HUES6 (cell line): ENCODE results near the gene PSME2.
A peak's percentile ranks its signal among the peaks of the same experiment; 100 is the strongest.

Experiments used
- H3K27ac ChIP-seq: 2 replicates; pipeline ENCODE4 v1.7.0; 2013; ENCODE audit warnings: low read depth, mild to moderate bottlenecking, low read length, inconsistent platforms
- H3K27me3 ChIP-seq: 2 replicates; pipeline ENCODE4 v1.6.1; 2013; ENCODE audit warnings: low read length; ENCODE audit not compliant: control insufficient read depth, insufficient read depth
- H3K36me3 ChIP-seq: 2 replicates; pipeline ENCODE4 v1.6.1; 2013; ENCODE audit warnings: low read length; ENCODE audit not compliant: control insufficient read depth, insufficient read depth
- H3K4me1 ChIP-seq: 2 replicates; pipeline ENCODE4 v1.6.1; 2013; ENCODE audit warnings: low read length; ENCODE audit not compliant: control insufficient read depth, insufficient read depth
- H3K4me3 ChIP-seq: 2 replicates; pipeline ENCODE4 v1.5.1; 2013; ENCODE audit warnings: low read depth, low read length
- H3K9ac ChIP-seq: one replicate; pipeline ENCODE4 v1.6.1; 2013; ENCODE audit warnings: mild to moderate bottlenecking, low read length
- H3K9me3 ChIP-seq: 2 replicates; pipeline ENCODE4 v1.6.1; 2013; ENCODE audit warnings: low read depth, low read length; ENCODE audit not compliant: control insufficient read depth, insufficient read depth

PSME2 gene

DNA sequence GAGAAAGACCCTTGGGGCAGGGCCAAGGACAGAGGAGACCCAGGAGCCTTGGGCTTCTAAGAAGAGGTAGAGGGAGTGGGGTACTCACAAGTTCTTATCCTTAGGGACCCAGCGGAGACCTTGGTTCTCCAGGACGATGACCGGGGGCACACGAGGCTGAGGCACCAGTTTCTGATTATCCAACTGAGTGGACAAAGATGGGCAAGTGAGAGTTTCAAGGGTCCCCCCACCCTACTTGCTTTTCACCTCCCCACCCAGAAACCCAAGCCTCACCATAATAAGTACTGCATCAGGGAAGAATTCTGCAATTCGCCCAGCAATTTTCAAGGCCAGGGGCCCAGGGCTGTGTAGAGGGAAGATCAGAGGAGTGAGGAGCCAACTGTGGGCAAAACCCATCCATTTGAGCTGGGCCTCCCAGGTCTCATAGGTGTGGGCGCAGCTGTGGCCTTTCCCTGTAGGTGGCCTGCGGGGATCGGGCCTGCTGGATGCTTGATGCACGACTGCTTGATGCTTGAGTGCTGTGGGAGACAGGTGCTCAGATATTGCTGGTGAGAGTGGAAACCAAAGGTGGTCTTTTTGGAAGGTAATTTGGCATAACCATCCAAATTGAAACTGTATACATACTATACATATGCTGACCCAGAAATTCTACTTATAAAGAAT lies 7.0 kb downstream of the PSME2 start:
- Histone ChIP-seq H3K27ac (no peak overlapping the region), H3K4me3 (peak overlapping the region; percentile 24), H3K36me3 (peaks cover 35% of the 10 kb centered on the region), H3K9ac (no peak overlapping the region), H3K9me3 (no peaks in the 10 kb centered on the region), H3K27me3 (no peaks in the 10 kb centered on the region; the same call in 1 of the 2 replicates), H3K4me1 (peaks cover 13% of the 10 kb centered on the region)

DNA sequence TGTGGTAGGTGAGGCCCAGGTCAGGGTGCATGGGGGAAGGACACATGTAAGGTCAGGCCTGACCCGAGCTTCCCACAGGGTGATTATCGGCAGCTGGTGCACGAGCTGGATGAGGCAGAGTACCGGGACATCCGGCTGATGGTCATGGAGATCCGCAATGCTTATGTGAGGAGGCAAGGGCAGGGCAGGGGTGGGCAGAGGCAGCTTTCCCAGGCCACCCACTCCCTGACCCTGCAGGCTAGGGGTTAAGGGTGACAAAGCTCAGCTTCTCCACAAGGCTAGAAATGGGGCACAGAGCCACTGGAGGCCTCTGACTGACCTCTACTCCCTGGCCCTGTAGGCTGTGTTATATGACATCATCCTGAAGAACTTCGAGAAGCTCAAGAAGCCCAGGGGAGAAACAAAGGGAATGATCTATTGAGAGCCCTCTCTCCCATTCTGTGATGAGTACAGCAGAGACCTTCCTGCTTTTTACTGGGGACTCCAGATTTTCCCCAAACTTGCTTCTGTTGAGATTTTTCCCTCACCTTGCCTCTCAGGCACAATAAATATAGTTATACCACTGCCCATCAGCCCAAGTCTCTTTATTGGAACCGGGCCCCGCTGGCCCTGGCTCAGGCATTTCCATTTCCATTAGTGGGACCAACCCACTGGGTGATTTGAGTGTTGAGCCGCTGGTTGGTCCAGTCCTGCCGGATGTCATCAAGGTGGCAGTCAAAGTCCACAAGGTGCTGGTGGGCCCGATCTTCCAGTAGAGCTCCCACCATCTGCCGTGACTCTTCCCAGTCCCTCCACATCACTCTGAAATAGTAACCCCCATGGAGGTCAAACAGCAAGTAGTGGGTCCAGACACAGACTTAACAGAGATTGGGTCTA lies 7.8 kb downstream of the PSME2 start:
- Histone ChIP-seq H3K27me3 (no peaks in the 10 kb centered on the region; the same call in 1 of the 2 replicates), H3K9me3 (no peaks in the 10 kb centered on the region), H3K9ac (no peak overlapping the region), H3K4me3 (no peak overlapping the region), H3K27ac (no peak overlapping the region), H3K36me3 (peaks cover 27% of the 10 kb centered on the region), H3K4me1 (peaks cover 13% of the 10 kb centered on the region)

DNA sequence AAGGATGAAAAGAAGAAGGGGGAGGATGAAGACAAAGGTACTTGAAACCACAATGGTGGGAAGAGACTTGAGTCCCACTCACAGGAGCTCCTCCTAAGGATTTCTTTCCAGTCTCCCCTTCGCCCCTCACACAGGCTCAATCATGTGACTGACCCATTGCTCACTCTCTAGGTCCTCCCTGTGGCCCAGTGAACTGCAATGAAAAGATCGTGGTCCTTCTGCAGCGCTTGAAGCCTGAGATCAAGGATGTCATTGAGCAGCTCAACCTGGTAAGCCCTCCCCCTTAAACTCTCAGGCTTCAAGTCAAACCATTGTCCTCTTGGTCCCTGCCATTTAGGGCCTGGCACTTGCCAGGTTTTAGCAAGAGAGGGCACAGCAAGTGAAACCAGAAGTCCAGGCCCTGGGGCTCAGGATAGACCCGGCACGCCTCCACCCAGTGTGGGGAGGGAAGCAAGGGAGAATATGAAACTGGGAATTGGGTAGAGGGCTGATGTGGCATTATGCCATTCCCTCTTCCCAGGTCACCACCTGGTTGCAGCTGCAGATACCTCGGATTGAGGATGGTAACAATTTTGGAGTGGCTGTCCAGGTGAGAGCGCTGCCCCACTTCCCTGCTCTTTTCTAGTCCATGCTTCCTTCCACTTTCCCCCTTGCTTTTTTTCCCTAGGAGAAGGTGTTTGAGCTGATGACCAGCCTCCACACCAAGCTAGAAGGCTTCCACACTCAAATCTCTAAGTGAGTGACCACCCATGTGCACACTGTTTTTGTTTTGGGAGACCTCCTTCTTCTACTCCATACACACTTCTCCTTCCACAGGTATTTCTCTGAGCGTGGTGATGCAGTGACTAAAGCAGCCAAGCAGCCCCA lies 8.6 kb downstream of the PSME2 start:
- peaks cover 13% of the 10 kb centered on the region for H3K4me1 ChIP-seq
- no peaks in the 10 kb centered on the region for H3K9me3 ChIP-seq
- H3K9ac ChIP-seq = no peak overlapping the region
- peaks cover 27% of the 10 kb centered on the region for H3K36me3 ChIP-seq
- 0 out of 2 replicates have a peak overlapping the region, but pooled peaks have one; percentile 6 for H3K4me3 ChIP-seq
- H3K27me3 ChIP-seq = no peaks in the 10 kb centered on the region; the same call in 1 of the 2 replicates
- no peak overlapping the region for H3K27ac ChIP-seq

DNA sequence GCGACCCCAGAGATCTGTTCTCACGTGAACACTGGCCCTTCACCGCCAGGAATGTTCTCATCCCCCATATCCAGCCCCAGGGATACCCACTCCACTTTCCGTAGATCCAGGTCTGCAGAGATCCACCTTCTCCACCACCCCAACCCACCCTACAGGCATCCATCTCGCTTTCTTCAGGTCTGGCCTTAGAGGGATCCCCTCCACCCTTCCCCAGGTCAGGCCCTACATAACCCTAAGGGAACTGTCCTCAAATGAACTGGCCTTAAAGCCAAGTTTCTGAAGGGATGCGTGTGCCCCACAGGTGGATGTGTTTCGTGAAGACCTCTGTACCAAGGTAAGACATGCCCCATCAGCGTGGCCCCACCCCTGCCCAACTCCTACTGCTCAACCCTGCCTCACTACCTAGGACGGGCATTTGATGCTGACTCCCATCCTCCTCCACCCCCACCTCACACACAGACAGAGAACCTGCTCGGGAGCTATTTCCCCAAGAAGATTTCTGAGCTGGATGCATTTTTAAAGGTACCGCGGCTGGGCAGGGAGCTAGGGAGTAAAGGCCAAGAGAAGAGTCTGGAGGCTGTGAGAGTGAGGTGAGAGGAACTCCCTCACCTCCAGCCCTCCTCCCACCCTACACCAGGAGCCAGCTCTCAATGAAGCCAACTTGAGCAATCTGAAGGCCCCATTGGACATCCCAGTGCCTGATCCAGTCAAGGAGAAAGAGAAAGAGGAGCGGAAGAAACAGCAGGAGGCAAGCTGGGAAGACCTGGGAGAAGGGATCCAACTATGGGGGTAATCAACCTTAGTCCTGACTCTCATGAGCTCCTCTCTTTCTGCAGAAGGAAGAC lies 9.5 kb downstream of the PSME2 start:
- Histone ChIP-seq H3K4me3 (peak overlapping the region; percentile 96), H3K27me3 (no peaks in the 10 kb centered on the region; the same call in 1 of the 2 replicates), H3K4me1 (peaks cover 10% of the 10 kb centered on the region), H3K9ac (peak overlapping the region; percentile 64), H3K27ac (no peak overlapping the region), H3K36me3 (peaks cover 27% of the 10 kb centered on the region), H3K9me3 (no peaks in the 10 kb centered on the region)

DNA sequence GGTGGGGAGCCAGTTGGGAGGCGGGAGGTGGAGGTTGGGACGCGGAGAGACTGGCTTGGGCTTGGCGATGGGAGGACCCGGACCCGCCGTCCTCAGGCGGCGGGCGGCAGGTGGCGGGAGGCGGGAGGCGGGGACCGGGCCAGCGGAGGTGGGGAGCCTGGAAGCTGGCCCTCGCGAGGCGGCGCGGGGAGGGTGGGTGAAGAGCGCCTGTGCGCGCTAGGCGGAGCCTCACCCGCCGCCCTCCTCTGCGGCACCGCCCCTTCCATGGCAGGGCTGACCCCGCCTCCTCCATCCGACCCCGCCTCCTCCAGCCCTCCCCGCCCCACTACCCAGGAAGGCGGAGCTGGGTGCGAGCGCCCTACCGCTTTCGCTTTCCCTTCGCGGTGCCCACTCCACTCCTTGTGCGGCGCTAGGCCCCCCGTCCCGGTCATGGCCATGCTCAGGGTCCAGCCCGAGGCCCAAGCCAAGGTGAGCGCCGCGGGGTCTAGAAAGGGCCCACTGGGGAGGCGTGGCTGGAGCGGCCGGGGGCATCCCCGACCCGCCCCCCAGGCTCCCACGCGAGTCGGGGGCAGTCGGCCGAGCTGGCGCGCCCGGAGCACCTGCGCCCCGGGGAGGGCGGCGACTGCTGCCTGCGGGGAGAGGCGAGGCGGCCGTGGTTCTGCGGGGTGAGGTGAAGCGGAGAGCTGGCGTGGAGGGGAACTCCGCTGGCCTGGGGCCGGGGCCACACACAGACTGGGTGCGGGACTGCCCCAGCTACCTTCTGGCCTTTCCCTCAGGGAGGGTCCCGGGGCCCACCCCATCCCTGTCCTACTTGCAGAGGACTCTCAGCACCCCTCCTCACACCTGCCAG lies 10.4 kb downstream of the PSME2 start, which contains the start of gene PSME1:
PSME1 (plus strand) TSS at position 361 of the 850 bp plus-strand sequence; CDS start at position 430, 69 bp downstream.
- Histone ChIP-seq H3K9ac (peak within 1 kb of the TSS; percentile 64), H3K4me3 (peak within 1 kb of the TSS; percentile 96), H3K27me3 (no peaks in the 10 kb centered on the region; the same call in 1 of the 2 replicates), H3K27ac (no peak within 1 kb of the TSS), H3K36me3 (peaks cover 27% of the 10 kb centered on the region), H3K9me3 (no peaks in the 10 kb centered on the region), H3K4me1 (peaks cover 10% of the 10 kb centered on the region)

- H3K27ac ChIP-seq = no peak overlapping the region
- peaks cover 10% of the 10 kb centered on the region for H3K4me1 ChIP-seq
- no peak overlapping the region for H3K9ac ChIP-seq
These were observed 10.9 kb downstream of the PSME2 start for GRCh38 chr14:24135584-24135833.

DNA sequence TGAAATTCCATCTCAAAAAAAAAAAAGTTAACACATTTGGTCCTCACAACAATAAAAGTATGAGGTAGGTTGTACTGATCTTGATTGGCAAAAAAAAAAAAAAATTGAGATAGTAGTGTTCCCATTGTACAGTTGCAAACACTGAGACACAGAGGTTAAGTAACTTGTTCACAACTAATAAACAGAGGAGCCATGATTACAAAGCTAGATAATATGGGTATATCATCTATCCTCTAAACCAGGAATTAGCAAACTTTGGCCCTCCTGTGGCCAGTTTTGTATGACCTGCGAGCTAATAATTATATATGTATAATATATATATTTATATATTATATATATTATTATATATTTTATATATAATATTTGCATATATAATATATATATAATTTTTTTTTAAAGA lies 12.7 kb downstream of the PSME2 start:
- Histone ChIP-seq H3K36me3 (peaks cover 16% of the 10 kb centered on the region), H3K9ac (no peak overlapping the region), H3K27me3 (no peaks in the 10 kb centered on the region; the same call in 1 of the 2 replicates), H3K9me3 (no peaks in the 10 kb centered on the region), H3K27ac (no peak overlapping the region), H3K4me3 (no peak overlapping the region), H3K4me1 (peaks cover 10% of the 10 kb centered on the region)

More at GRCh38 chr14:24135584-24135833, 10.9 kb downstream of the PSME2 start:
- Histone ChIP-seq H3K9me3 (no peaks in the 10 kb centered on the region), H3K36me3 (peaks cover 27% of the 10 kb centered on the region), H3K27me3 (no peaks in the 10 kb centered on the region; the same call in 1 of the 2 replicates), H3K4me3 (peak overlapping the region; percentile 96)

GRCh38 chr14:24132976-24133375 lies 13.4 kb downstream of the PSME2 start:
- Histone ChIP-seq H3K36me3 (peaks cover 8% of the 10 kb centered on the region; the same call in 1 of the 2 replicates), H3K4me1 (peaks cover 10% of the 10 kb centered on the region), H3K4me3 (no peak overlapping the region), H3K27ac (no peak overlapping the region), H3K27me3 (no peaks in the 10 kb centered on the region; the same call in 1 of the 2 replicates), H3K9me3 (no peaks in the 10 kb centered on the region), H3K9ac (no peak overlapping the region)

DNA sequence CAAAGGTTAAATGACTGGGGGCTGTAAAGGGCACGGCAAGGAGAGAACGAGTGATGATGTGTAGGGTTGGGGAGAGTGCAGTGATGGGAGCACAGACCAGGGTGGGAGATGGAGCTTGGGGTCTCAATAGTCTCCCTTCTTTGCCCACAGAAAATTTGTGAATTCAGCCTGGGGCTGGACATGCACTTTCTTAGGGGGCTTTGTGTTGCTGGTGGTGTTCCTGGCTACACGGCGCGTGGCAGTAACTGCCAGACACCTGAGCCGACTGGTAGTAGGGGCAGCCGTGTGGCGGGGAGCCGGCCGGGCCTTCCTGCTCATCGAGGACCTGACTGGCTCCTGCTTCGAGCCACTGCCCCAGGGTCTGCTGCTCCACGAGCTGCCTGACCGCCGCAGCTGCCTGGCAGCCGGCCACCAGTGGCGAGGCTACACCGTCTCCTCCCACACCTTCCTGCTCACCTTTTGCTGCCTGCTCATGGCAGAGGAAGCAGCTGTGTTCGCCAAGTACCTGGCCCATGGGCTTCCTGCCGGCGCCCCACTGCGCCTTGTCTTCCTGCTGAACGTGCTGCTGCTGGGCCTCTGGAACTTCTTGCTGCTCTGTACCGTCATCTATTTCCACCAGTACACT lies 14.2 kb downstream of the PSME2 start:
- Histone ChIP-seq H3K4me1 (peaks cover 10% of the 10 kb centered on the region), H3K36me3 (peaks cover under 1% of the 10 kb centered on the region; the same call in 1 of the 2 replicates), H3K9ac (no peak overlapping the region), H3K27me3 (no peaks in the 10 kb centered on the region; the same call in 1 of the 2 replicates), H3K27ac (no peak overlapping the region), H3K4me3 (no peak overlapping the region), H3K9me3 (no peaks in the 10 kb centered on the region)
